ENCODE results near the gene TYW1.
"Not testable (repeated sequence)": the region's sequence is repeated elsewhere in the genome, so short reads cannot be mapped to it uniquely, and the experiment has no call there.

The TYW1 gene

DNA sequence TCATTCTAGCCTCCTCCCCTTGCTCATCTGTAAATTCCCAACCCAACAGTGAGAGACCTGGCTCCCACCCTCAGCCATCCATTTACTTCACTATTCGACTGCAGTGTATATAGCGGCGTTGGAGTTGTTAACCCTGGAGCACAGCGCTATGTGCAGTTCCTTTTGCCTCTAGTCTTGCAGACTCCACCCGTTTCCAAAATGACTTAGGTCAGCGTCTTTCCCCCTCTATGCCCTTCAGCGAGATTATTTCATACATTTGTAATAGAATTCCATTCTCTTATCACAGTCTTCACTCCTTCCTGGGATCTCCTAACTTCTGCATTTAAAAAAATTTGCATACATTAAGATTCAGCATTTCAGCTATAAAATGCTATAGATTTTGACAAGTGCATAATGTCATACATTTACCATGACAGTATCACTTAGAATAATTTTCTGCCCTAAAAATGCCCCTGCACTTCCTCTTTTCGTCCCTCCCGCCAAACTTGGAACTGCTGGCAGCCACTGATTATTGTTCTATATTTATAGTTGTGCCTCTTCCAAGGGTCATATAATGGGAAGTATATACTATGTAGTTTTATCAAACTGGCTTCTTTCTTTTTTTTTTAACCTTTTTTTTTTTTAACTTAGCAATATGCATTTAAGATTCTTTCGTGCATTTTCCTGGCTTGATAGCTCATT lies 215.2 kb downstream of the TYW1 start:
- H3K27me3 Mint-ChIP-seq, H3K27ac Mint-ChIP-seq, H3K4me3 Mint-ChIP-seq, H3K9me3 Mint-ChIP-seq: not testable (repeated sequence)
- H3K4me1 Mint-ChIP-seq, result peaks cover 16% of the 10 kb centered on the region
- H3K36me3 Mint-ChIP-seq, result peaks cover 35% of the 10 kb centered on the region

DNA sequence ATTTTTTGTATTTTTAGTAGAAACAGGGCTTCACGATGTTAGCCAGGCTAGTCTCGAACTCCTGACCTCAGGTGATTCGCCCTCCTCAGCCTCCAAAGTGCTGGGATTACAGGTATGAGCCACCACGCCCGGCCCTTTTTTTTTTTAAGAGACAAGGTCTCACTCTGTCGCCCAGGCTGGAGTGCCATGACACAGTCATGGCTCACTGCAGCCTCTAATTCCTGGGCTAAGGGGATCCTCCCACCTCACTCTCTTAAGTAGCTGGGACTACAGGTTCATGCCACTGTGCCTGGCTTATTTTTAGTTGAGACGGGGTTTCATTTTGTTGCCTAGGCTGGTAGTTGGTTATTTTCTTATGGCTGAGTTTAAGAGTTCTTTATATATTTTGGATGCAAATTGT lies 216.4 kb downstream of the TYW1 start:
- not testable (repeated sequence) for H3K27me3 Mint-ChIP-seq, H3K4me3 Mint-ChIP-seq, H3K9me3 Mint-ChIP-seq, H3K27ac Mint-ChIP-seq
- Mint-ChIP-seq H3K4me1 (peaks cover 16% of the 10 kb centered on the region), H3K36me3 (peaks cover 34% of the 10 kb centered on the region)

DNA sequence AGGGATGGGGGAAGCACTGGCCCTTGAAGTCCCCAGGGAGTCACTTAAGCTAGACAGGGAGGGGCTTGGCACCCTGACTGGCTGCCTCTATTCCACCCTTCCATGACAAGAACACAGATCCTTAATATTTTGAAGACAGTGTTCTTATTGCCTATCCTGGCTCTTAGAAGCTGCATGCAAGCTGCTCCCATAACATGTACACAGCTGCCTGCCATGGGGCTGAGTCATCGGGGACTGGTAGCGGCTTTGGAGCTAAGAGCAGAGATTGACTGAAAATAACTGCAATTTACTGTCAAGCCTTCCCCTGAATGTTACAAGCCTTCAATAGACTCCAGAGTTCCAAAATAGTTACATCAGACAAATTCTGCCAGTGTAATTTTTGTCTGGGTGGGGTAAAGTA lies 226.9 kb downstream of the TYW1 start:
- not testable (repeated sequence) for H3K27ac Mint-ChIP-seq, H3K27me3 Mint-ChIP-seq, H3K9me3 Mint-ChIP-seq, H3K4me3 Mint-ChIP-seq, H3K4me1 Mint-ChIP-seq
- peaks cover 30% of the 10 kb centered on the region for H3K36me3 Mint-ChIP-seq

DNA sequence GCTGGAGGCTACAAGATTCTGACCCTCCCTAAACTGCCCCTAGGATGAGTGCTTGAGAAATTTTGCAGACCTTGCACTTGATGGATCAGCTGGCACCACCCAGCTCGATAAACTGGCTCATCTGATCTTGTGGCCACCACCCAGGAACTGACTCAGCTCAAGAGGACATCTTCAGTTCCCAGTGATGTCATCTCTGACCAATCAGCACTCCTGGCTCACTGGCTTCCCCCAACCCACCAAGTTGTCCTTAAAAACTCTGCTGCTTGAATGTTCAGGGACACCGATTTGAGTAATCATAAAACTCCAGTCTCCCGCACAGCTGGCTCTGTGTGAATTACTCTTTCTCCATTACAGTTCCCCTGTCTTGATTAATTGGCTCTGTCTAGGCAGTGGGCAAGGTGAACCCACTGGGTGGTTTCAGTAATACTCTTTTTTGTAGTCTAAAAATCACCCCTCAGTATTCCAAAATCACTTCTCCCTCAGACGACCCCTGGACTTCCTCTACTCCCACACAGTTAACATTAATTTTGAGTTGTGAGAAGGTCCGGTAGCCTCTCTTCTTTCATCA lies 229.8 kb downstream of the TYW1 start:
- not testable (repeated sequence) for H3K4me1 Mint-ChIP-seq, H3K27ac Mint-ChIP-seq, H3K4me3 Mint-ChIP-seq, H3K9me3 Mint-ChIP-seq, H3K27me3 Mint-ChIP-seq
- H3K36me3 Mint-ChIP-seq, result peaks cover 32% of the 10 kb centered on the region

DNA sequence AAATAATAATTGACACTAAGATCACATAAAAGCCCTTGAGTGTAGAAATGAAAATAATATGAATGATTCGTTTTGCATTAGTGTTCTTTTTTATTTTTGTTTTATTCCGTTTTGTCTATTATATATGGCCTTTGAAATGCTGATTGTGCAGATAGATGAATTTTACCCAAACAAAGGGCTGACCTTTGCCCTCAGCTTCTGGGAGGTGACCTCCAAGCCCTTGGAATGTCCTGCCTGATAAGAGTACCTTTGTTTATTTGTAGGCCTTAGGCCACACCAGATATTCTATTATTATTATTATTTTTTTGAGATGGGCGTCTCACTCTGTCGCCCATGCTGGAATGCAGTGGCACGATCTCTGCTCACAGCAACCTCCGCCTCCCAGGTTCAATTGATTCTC lies 230.3 kb downstream of the TYW1 start:
- H3K9me3 Mint-ChIP-seq, H3K27ac Mint-ChIP-seq, H3K4me1 Mint-ChIP-seq, H3K4me3 Mint-ChIP-seq, H3K27me3 Mint-ChIP-seq: not testable (repeated sequence)
- H3K36me3 Mint-ChIP-seq, result peaks cover 33% of the 10 kb centered on the region

DNA sequence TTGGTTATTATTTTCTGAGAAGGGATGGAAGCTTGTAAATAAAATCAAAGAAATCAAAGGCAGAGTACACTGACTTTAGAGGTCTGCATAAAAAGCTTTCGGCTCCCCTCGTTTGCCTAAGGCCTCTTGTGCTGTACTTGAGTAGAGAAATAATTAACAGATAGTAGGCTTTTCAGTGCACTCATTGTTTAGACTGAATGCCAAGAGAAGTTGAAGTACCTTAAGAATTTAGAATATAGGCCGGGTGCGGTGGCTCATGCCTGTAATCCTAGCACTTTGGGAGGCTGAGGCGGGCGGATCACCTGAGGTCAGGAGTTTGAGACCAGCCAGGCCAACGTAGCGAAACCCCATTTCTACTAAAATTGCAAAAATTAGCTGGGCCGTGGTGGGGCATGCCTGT lies 232.4 kb downstream of the TYW1 start:
- not testable (repeated sequence) for H3K4me3 Mint-ChIP-seq, H3K27ac Mint-ChIP-seq, H3K4me1 Mint-ChIP-seq, H3K9me3 Mint-ChIP-seq, H3K27me3 Mint-ChIP-seq
- H3K36me3 Mint-ChIP-seq, result peaks cover 22% of the 10 kb centered on the region

DNA sequence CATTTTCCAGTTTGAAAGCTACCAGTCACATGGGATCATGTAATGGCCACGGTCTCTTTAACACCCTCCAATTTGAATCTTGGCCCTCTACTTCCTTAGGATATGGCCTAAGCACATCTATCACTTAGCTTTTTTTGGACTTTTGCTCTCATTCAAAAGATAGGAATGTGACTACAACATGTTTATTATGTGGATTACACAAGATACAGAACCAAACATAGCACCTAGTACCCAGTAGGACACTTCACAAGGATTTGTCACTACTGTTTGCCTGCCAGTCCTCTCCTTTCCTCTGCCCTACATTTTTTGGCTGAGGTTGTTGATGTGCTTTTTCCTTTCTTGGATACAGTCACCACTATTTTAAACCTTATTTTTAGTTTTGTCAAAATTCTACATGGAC lies 233.4 kb downstream of the TYW1 start:
- H3K36me3 Mint-ChIP-seq, result peaks cover 18% of the 10 kb centered on the region
- H3K27ac Mint-ChIP-seq, H3K9me3 Mint-ChIP-seq, H3K4me1 Mint-ChIP-seq, H3K4me3 Mint-ChIP-seq, H3K27me3 Mint-ChIP-seq: not testable (repeated sequence)

DNA sequence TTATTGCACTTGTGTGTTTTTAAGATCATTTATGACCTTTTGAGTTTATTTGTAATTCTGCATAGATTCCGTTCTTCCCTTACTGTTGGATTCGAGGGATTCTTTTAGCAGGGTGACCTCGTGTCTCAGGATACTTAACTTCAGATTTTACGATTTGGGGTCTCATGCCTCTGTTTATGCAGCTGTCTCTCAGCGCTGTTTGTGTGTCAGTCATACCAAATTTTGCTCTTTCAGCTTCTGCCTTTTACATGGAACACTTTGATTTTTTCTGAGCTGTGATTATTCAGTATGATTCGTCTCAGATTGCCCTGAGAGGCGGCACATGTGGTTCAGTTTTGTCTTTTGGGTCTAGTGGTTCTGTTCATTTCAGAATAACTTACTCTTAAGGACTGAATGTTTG lies 236.9 kb downstream of the TYW1 start:
- H3K4me1 Mint-ChIP-seq, H3K9me3 Mint-ChIP-seq, H3K4me3 Mint-ChIP-seq, H3K27ac Mint-ChIP-seq, H3K27me3 Mint-ChIP-seq: not testable (repeated sequence)
- peaks cover 18% of the 10 kb centered on the region for H3K36me3 Mint-ChIP-seq

DNA sequence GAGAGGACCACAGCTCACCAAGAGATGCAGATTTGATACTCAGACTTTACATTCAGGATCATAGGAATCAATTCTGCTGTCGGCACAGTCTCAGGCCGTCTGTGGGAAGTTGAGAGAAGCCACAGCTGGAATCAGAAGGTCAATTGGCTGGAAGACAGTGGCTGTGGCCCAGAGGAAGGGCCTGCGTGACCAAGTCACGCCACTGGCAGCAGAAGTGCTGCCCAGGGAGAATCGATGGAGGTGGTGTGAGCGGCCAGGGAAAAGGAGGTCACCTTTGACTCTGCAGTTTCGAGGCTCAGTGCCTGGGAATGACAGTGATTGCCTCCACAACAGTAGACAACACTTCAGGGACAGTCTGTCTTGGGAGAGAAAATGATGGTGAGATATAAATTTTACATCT lies 239.6 kb downstream of the TYW1 start:
- H3K27ac Mint-ChIP-seq, result peak overlapping the region; percentile 27
- peaks cover 13% of the 10 kb centered on the region for H3K36me3 Mint-ChIP-seq
- not testable (repeated sequence) for H3K4me3 Mint-ChIP-seq, H3K4me1 Mint-ChIP-seq, H3K27me3 Mint-ChIP-seq, H3K9me3 Mint-ChIP-seq

DNA sequence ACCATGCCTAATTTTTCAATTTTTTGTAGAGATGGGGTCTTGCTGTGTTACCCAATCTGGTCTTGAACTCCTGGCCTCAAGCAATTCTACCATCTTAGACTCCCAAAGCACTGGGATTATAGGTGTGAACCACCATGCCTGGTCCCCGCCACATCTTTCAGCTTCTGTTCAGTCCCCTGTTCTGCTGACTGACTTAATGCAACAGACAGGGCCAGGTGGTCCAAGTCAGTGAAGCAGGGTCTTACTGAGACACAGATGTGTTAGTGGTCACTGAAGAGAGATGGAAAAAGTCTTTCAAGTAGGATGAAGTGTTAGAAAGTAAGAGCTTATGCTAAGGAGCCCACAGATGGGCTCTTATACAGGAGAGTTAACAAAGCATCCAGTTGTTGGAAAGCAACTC lies 246.2 kb downstream of the TYW1 start:
- not testable (repeated sequence) for H3K27me3 Mint-ChIP-seq, H3K27ac Mint-ChIP-seq, H3K4me3 Mint-ChIP-seq, H3K4me1 Mint-ChIP-seq
- H3K36me3 Mint-ChIP-seq, result peaks cover 21% of the 10 kb centered on the region
- peaks cover 11% of the 10 kb centered on the region for H3K9me3 Mint-ChIP-seq

DNA sequence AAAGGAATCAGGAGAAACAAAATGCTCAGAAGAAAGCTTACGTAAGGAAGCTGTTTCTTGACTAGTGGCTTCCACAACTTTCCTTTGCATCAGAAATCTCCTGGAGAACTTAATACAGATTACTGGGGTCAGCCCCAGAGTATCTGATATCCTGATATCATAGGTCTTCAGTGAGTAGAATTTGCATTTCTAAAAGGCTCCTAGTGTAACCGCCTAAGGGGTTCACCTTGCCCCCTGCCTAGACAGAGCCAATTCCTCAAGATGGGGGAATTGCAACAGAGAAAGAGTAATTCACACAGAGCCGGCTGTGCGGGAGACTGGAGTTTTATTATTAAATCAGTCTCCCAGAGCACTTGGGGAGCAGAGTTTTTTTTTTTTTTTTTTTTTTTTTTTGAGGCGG lies 251.7 kb downstream of the TYW1 start:
- Mint-ChIP-seq H3K9me3 (peaks cover 16% of the 10 kb centered on the region), H3K36me3 (peaks cover 29% of the 10 kb centered on the region)
- H3K27me3 Mint-ChIP-seq, H3K4me1 Mint-ChIP-seq, H3K27ac Mint-ChIP-seq, H3K4me3 Mint-ChIP-seq: not testable (repeated sequence)

DNA sequence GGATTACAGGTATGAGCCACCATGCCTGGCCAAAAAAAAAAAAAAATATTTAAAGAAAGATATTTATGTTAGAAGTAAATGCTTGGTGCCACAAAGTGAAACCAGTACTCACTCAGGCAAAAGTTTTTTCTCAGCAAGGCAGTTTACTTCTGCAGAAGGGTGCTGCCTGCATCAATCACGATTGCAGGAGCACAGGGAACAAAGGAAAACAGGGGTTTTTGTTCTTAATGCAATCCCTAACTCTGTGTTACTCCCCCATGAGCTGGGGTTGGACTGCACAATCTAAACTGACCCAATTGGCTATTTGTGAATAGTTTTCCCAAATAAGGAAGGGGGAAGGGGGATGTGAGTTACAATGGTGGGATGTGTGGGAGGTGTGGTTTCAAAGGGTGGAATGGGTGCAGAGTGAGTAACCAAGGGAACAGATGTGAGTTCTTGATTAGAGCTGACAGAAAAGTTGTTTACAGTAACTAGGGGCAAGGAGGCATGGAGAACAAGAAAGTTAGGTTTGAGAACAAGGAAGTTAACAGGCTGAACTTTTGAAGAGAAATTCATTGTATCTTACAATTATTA lies 255.4 kb downstream of the TYW1 start:
- no peak overlapping the region for H3K27ac Mint-ChIP-seq
- no peaks in the 10 kb centered on the region for H3K27me3 Mint-ChIP-seq
- H3K4me3 Mint-ChIP-seq, result no peak overlapping the region
- H3K36me3 Mint-ChIP-seq, result peaks cover 24% of the 10 kb centered on the region
- peaks cover 6% of the 10 kb centered on the region for H3K9me3 Mint-ChIP-seq
- no peaks in the 10 kb centered on the region for H3K4me1 Mint-ChIP-seq

DNA sequence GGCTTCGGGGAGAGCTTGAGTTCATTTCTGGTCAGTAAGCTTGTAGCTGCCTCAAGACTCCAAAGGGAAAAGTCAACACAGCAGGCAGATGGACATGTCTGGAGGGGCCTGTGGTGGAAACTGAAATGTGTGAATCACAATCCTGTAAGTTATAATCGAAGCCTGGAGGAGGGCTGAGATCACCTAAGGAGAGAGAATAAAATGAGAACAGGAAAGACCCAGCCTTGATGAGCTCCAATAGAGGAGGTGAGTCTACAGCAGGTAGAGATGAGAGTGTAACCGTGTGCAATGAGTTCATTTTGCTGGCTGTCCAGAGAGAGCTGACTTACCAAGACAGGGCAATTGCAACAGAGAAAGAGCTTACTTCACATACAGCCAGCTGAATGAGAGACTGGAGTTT lies 258.4 kb downstream of the TYW1 start:
- not testable (repeated sequence) for H3K4me3 Mint-ChIP-seq, H3K9me3 Mint-ChIP-seq, H3K27ac Mint-ChIP-seq

DNA sequence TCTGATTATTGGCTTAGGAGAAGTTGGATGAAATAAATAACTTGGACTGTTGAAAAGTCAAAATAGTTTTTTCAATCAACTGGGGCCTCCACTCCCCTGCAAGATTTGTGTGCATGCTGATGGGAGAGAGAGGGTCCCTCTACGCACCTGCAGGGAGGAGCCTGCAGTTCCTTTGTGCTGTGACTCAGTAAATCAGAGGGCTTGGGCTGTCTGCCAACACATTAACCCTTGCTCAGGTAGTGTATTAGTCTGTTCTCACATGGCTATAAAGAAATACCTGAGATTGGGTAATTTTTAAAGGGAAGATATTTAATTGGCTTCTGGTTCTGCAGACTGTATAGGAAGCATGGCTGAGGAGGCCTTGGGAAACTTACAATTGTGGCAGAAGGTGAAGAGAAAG lies 261.1 kb downstream of the TYW1 start:
- not testable (repeated sequence) for H3K27ac Mint-ChIP-seq, H3K4me1 Mint-ChIP-seq, H3K27me3 Mint-ChIP-seq, H3K9me3 Mint-ChIP-seq, H3K4me3 Mint-ChIP-seq
- H3K36me3 Mint-ChIP-seq, result peaks cover 14% of the 10 kb centered on the region

More for the DNA sequence above, 258.4 kb downstream of the TYW1 start:
- peaks cover 15% of the 10 kb centered on the region for H3K36me3 Mint-ChIP-seq
- H3K4me1 Mint-ChIP-seq, H3K27me3 Mint-ChIP-seq: not testable (repeated sequence)

DNA sequence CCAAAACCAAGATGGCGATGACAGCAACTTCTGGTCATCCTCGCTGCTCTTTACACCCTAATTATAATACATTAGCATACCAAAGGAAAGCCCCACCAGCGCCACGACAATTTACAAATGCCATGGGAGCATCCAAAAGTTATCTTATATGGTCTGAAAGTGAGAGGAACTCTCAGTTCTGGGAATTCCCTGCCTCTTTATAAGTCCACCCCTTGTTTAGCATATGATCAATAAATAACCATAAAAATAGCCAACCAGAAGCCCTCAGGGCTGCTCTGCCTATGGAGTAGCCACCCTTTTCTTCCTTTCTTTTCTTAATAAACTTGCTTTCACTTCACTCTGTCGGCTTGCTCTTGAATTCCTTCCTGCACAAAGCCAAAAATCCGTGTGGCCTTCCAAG lies 262.7 kb downstream of the TYW1 start:
- H3K4me1 Mint-ChIP-seq, H3K4me3 Mint-ChIP-seq, H3K9me3 Mint-ChIP-seq, H3K27ac Mint-ChIP-seq, H3K27me3 Mint-ChIP-seq: not testable (repeated sequence)
- H3K36me3 Mint-ChIP-seq, result peaks cover 11% of the 10 kb centered on the region

DNA sequence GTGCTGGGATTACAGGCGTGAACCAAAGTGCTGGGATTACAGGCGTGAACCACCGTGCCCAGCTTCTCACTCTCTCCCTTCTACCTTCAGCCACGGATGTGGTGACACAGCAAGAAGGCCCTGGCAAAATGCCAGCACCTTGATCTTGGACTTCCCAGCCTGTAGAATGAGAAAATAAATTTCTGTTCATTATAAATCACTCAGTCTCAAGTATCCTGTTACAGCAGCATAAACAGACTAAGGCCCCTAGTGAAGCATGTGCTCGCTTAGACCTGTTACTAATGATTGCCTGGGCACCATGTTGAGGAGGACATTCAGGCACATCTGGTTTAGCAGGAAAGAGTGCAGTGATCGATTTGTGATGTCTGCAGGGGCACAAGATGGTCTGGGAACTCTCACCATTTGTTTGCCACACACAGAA lies 263.5 kb downstream of the TYW1 start:
- H3K27me3 Mint-ChIP-seq, H3K27ac Mint-ChIP-seq, H3K9me3 Mint-ChIP-seq, H3K4me3 Mint-ChIP-seq, H3K4me1 Mint-ChIP-seq: not testable (repeated sequence)
- H3K36me3 Mint-ChIP-seq, result peaks cover 11% of the 10 kb centered on the region

DNA sequence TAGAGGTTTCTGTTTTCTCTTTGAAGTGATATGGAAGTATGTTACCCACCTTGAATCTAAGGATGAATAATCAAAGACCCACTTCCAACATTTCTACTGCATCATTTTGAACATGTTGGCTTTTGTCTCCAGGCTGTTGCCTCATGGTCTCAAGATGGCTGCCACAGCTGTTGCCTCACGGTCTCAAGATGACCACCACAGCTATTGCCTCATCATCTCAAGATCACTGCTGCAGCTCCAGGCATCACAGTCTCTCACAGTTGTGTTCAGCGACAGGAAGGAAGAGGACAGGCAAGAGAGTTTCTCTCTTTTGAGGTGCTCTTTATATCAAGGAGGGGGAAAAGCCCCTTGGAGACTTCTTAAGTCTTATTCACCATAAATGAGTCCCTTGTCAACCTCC lies 267.4 kb downstream of the TYW1 start:
- H3K9me3 Mint-ChIP-seq, result not testable (repeated sequence)

More for the DNA sequence above, 267.4 kb downstream of the TYW1 start:
- not testable (repeated sequence) for H3K4me3 Mint-ChIP-seq, H3K27ac Mint-ChIP-seq, H3K27me3 Mint-ChIP-seq, H3K4me1 Mint-ChIP-seq
- H3K36me3 Mint-ChIP-seq, result peaks cover 11% of the 10 kb centered on the region

Measured in activated naive CD4-positive, alpha-beta T cell treated with anti-CD3 and anti-CD28 coated beads, Interleukin-2, amount 50 U/mL, for 24 hours (primary cell).